Neural cell (in vitro differentiated cells): ENCODE data around the gene ARL5B. TPM values are rescaled to one million over a fixed set of nuclear protein-coding genes. Genes with fewer than 3 reads are reported as not detected.
"Not testable (repeated sequence)": the region's sequence is repeated elsewhere in the genome, so short reads cannot be mapped to it uniquely, and the experiment has no call there.

Experiments
- H2AFZ ChIP-seq: fragments of 200-600, 300-800 bp; sonication (generic), shearing (Covaris generic); 2 replicates; pipeline ENCODE4 v1.6.0; 2014; ENCODE audit warnings: low read depth, mild to moderate bottlenecking, antibody characterized with exemption, low read length, moderate library complexity
- H3F3A ChIP-seq: fragments of 200-600 bp; shearing (Covaris generic); 2 replicates; pipeline ENCODE4 v1.6.1; 2016; ENCODE audit warnings: mild to moderate bottlenecking, moderate library complexity, mixed read lengths, antibody characterized with exemption, low read length; ENCODE audit not compliant: insufficient read depth, poor library complexity, severe bottlenecking
- H3K27ac ChIP-seq: fragments of 200-600, 300-800 bp; sonication (generic), shearing (Covaris generic); 2 replicates; pipeline ENCODE4 v1.5.1; 2014; ENCODE audit warnings: mild to moderate bottlenecking, low read length, moderate library complexity
- H3K27me3 ChIP-seq: fragments of 300-800, 200-600 bp; sonication (generic), shearing (Covaris generic); 2 replicates; pipeline ENCODE4 v1.6.0; 2014; ENCODE audit warnings: mild to moderate bottlenecking, low read depth, low read length, moderate library complexity; ENCODE audit not compliant: insufficient read depth
- H3K36me3 ChIP-seq: fragments of 300-800, 200-600 bp; sonication (generic), shearing (Covaris generic); 2 replicates; pipeline ENCODE4 v1.5.1; 2014; ENCODE audit warnings: mild to moderate bottlenecking, antibody characterized with exemption, low read length, moderate library complexity; ENCODE audit not compliant: insufficient read depth
- H3K4me2 ChIP-seq: fragments of 300-800, 200-600 bp; sonication (generic), shearing (Covaris generic); 2 replicates; pipeline ENCODE4 v1.6.0; 2014; ENCODE audit warnings: mild to moderate bottlenecking, low read length
- H3K4me3 ChIP-seq: fragments of 300-800, 200-600 bp; sonication (generic), shearing (Covaris generic); 2 replicates; pipeline ENCODE4 v1.5.1; 2014; ENCODE audit warnings: mild to moderate bottlenecking, low read length, moderate library complexity
- H3K79me2 ChIP-seq: fragments of 200-600 bp; shearing (Covaris generic); replicated peaks from 2 replicates; pipeline ENCODE4 v1.6.0; 2014; ENCODE audit warnings: mild to moderate bottlenecking, low read length, moderate library complexity; ENCODE audit not compliant: insufficient read depth
- H3K9ac ChIP-seq: fragments of 300-800, 200-600 bp; sonication (generic), shearing (Covaris generic); 2 replicates; pipeline ENCODE4 v1.6.1; 2016; ENCODE audit warnings: mild to moderate bottlenecking, low read length, mixed read lengths
- H3K9me2 ChIP-seq: fragments of 200-600 bp; shearing (Covaris generic); 2 replicates; pipeline ENCODE4 v1.6.1; 2016; ENCODE audit warnings: mild to moderate bottlenecking, low read length, mixed read lengths; ENCODE audit not compliant: insufficient read depth
- H3K9me3 ChIP-seq: fragments of 200-600, 300-800 bp; sonication (generic), shearing (Covaris generic); 2 replicates; pipeline ENCODE4 v1.6.1; 2016; ENCODE audit warnings: mild to moderate bottlenecking, mixed run types, low read length, moderate library complexity, mixed read lengths
- H4K20me1 ChIP-seq: fragments of 200-600 bp; shearing (Covaris generic); 2 replicates; pipeline ENCODE4 v1.6.1; 2016; ENCODE audit warnings: mild to moderate bottlenecking, mixed run types; ENCODE audit not compliant: insufficient read depth
- EP300 ChIP-seq: fragments of 450-650 bp; conservative IDR thresholded peaks from 2 replicates; pipeline ENCODE4 v1.6.1; 2014; ENCODE audit warnings: antibody characterized with exemption, mild to moderate bottlenecking, moderate library complexity; ENCODE audit not compliant: poor library complexity, severe bottlenecking
- EZH2 ChIP-seq: fragments of 200-600, 300-800 bp; shearing (Covaris generic), sonication (generic); IDR thresholded peaks from 2 replicates; pipeline ENCODE4 v1.6.1; 2014; ENCODE audit warnings: antibody characterized with exemption, low read length, borderline replicate concordance, mild to moderate bottlenecking; ENCODE audit not compliant: insufficient read depth, poor library complexity, severe bottlenecking
- MXI1 ChIP-seq: fragments of 450-650 bp; conservative IDR thresholded peaks from 2 replicates; pipeline ENCODE4 v1.6.1; 2014; ENCODE audit warnings: antibody characterized with exemption, mild to moderate bottlenecking; ENCODE audit not compliant: poor library complexity, severe bottlenecking
- POLR2AphosphoS5 ChIP-seq: IDR thresholded peaks from 2 replicates; pipeline ENCODE4 v1.6.1; 2012
- RAD21 ChIP-seq: fragments of 450-650 bp; conservative IDR thresholded peaks from 2 replicates; pipeline ENCODE4 v1.6.1; 2014; ENCODE audit warnings: antibody characterized with exemption, mild to moderate bottlenecking, moderate library complexity
- REST ChIP-seq: IDR thresholded peaks from 2 replicates; pipeline ENCODE4 v1.6.1; 2012; ENCODE audit warnings: borderline replicate concordance
- SMC3 ChIP-seq: fragments of 450-650 bp; conservative IDR thresholded peaks from 2 replicates; pipeline ENCODE4 v1.6.1; 2014; ENCODE audit warnings: antibody characterized with exemption, mild to moderate bottlenecking, moderate library complexity; ENCODE audit not compliant: poor library complexity
- TAF1 ChIP-seq: IDR thresholded peaks from 2 replicates; pipeline ENCODE4 v1.6.1; 2012; ENCODE audit warnings: low read depth
- polyA plus RNA-seq: library from polyadenylated mRNA; depleted of rRNA; stranded (reverse); fragments of >200 nt; gene quantifications from 2 replicates; pipeline ENCODE4 v1.2.3, GENCODE V29; 2014
- TF ChIP-seq, protein P1 (sequence below): fragments of 450-650 bp; IDR thresholded peaks from 2 replicates; pipeline ENCODE4 v1.5.1; 2014; ENCODE audit warnings: antibody characterized with exemption, mild to moderate bottlenecking, moderate library complexity; ENCODE audit not compliant: poor library complexity, severe bottlenecking

Gene ARL5B
- polyA plus RNA-seq, 1 donor from 2014 or later: 50.0 TPM

- Histone ChIP-seq H3K9me2 (no peaks in the 10 kb centered on the region), H3K27me3 (no peaks in the 10 kb centered on the region), H3K4me3 (no peak overlapping the region), H3K36me3 (peaks cover 8% of the 10 kb centered on the region), H3F3A (no peaks in the 10 kb centered on the region), H3K9me3 (no peaks in the 10 kb centered on the region), H3K79me2 (no peaks in the 10 kb centered on the region), H3K27ac (no peak overlapping the region), H2AFZ (no peak overlapping the region), H3K9ac (no peak overlapping the region), H4K20me1 (no peaks in the 10 kb centered on the region), H3K4me2 (no peak overlapping the region)
- TF ChIP-seq EP300 (no peak), RAD21 (no peak), REST (no peak), EZH2 (no peak), MXI1 (no peak), POLR2AphosphoS5 (no peak), TAF1 (no peak), SMC3 (no peak)
- TF ChIP-seq, protein P1, sequence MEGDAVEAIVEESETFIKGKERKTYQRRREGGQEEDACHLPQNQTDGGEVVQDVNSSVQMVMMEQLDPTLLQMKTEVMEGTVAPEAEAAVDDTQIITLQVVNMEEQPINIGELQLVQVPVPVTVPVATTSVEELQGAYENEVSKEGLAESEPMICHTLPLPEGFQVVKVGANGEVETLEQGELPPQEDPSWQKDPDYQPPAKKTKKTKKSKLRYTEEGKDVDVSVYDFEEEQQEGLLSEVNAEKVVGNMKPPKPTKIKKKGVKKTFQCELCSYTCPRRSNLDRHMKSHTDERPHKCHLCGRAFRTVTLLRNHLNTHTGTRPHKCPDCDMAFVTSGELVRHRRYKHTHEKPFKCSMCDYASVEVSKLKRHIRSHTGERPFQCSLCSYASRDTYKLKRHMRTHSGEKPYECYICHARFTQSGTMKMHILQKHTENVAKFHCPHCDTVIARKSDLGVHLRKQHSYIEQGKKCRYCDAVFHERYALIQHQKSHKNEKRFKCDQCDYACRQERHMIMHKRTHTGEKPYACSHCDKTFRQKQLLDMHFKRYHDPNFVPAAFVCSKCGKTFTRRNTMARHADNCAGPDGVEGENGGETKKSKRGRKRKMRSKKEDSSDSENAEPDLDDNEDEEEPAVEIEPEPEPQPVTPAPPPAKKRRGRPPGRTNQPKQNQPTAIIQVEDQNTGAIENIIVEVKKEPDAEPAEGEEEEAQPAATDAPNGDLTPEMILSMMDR: no peak
Observed at GRCh38 chr10:18619016-18619415, 40.2 kb upstream of the ARL5B start.

GRCh38 chr10:18620856-18621255, 38.4 kb upstream of the ARL5B start:
- Histone ChIP-seq H3F3A (no peaks in the 10 kb centered on the region), H3K4me2 (no peak overlapping the region), H3K9me3 (no peaks in the 10 kb centered on the region), H3K9me2 (no peaks in the 10 kb centered on the region), H3K79me2 (no peaks in the 10 kb centered on the region), H4K20me1 (no peaks in the 10 kb centered on the region), H3K4me3 (no peak overlapping the region), H2AFZ (no peak overlapping the region), H3K36me3 (peaks cover 8% of the 10 kb centered on the region), H3K27ac (no peak overlapping the region), H3K9ac (no peak overlapping the region), H3K27me3 (no peaks in the 10 kb centered on the region)
- no peak for TF ChIP-seq TAF1
- no peak for TF ChIP-seq MXI1
- no peak for TF ChIP-seq SMC3

- not testable (repeated sequence) for H3K27me3 ChIP-seq, H4K20me1 ChIP-seq, H3K9ac ChIP-seq, H3K79me2 ChIP-seq, H3K9me2 ChIP-seq, H3K27ac ChIP-seq, H3K4me2 ChIP-seq, H3F3A ChIP-seq, H3K36me3 ChIP-seq, H2AFZ ChIP-seq, H3K4me3 ChIP-seq, H3K9me3 ChIP-seq
Observed at GRCh38 chr10:18623671-18624070, 35.6 kb upstream of the ARL5B start.
